Coronary artery (tissue), 2 donors: ENCODE data around the gene CD300LF.

Experiments used
- DNase-seq: peaks from one replicate; pipeline ENCODE4 v3.0.0-alpha.2; 2017; ENCODE audit warnings: low spot score
- H3K27ac ChIP-seq, 2 donors: fragments of 200-600 bp; sonication (generic); one replicate each; pipeline ENCODE4 v1.5.1; 2016 to 2019
- H3K4me3 ChIP-seq: fragments of 200-600 bp; sonication (generic); 2 replicates; pipeline ENCODE4 v1.5.1; 2016; ENCODE audit warnings: mild to moderate bottlenecking, moderate library complexity
- TF ChIP-seq, protein P1 (sequence below): fragments of 200-600 bp; sonication (generic); IDR thresholded peaks from one replicate; pipeline ENCODE4 v1.5.1; 2019; ENCODE audit warnings: antibody characterized with exemption

Gene CD300LF

DNA sequence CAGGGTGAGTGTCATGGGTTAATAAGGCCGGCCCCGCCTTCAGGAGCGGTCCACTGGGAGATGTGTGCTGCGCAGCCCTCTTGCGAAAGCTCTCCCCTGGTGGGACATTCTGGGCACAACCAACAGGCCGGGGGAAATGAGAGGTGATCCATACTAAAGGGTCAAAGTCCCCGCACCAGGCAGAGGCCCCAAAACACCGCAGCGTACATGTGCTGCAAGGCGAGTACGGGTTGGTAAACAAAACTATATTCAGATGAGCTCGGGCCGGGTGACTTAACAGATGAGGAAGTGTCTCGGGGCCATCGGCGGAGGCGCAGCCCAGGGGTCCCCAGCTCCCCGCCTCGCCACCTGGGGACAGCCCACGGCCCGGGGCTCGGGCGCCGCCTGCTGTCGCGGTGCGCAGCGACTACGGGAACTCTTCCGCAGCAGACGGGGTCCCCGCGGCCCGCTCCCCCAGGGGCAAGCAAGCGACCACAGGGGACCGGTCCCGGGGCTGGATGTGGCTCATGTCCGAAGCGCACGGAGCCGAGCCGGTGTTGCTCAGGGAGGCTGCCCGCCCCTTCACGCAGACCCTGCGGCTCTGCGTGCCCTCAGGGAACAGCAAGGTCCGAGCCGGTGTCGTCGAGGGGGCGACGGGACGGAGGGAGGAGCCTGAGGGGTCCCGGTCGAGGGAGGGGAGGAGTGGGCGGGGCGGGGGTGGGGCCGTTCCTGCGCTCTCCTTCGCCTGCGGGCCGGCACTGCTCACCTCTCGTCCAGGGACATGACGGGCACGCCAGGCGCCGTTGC, 24.0 kb upstream of the CD300LF start, which contains the start of gene RAB37:
Gene RAB37, plus strand, starts transcription at position 744 of the 786 bp plus-strand sequence. Its CDS starts 17 bp downstream, at position 761.
- TF ChIP-seq, protein P1, sequence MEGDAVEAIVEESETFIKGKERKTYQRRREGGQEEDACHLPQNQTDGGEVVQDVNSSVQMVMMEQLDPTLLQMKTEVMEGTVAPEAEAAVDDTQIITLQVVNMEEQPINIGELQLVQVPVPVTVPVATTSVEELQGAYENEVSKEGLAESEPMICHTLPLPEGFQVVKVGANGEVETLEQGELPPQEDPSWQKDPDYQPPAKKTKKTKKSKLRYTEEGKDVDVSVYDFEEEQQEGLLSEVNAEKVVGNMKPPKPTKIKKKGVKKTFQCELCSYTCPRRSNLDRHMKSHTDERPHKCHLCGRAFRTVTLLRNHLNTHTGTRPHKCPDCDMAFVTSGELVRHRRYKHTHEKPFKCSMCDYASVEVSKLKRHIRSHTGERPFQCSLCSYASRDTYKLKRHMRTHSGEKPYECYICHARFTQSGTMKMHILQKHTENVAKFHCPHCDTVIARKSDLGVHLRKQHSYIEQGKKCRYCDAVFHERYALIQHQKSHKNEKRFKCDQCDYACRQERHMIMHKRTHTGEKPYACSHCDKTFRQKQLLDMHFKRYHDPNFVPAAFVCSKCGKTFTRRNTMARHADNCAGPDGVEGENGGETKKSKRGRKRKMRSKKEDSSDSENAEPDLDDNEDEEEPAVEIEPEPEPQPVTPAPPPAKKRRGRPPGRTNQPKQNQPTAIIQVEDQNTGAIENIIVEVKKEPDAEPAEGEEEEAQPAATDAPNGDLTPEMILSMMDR = no peak
- peak within 1 kb of the TSS; percentile 64 for H3K4me3 ChIP-seq
- no peak for DNase-seq
- no peak within 1 kb of the TSS for H3K27ac ChIP-seq

DNA sequence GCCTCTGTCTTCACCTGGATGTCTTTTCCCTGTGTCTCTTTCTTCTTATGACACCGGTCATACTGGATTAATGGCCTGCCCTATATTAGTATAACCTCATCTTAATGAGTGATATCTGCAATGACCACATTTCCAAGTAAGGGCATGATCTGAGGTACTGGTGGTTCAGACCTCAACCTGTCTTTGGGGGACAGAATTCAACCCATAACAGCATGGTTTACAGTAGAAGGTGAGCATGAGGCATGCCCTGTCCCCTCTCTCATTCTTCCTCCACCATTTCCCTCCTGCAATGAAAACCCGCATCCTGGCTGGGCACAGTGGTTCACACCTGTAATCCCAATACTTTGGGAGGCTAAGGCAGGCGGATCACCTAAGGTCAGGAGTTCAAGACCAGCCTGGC, 21.5 kb upstream of the CD300LF start:
- TF ChIP-seq, protein P1 = no peak
- no peak overlapping the region for H3K27ac ChIP-seq
- H3K4me3 ChIP-seq = no peak overlapping the region
- no peak for DNase-seq

DNA sequence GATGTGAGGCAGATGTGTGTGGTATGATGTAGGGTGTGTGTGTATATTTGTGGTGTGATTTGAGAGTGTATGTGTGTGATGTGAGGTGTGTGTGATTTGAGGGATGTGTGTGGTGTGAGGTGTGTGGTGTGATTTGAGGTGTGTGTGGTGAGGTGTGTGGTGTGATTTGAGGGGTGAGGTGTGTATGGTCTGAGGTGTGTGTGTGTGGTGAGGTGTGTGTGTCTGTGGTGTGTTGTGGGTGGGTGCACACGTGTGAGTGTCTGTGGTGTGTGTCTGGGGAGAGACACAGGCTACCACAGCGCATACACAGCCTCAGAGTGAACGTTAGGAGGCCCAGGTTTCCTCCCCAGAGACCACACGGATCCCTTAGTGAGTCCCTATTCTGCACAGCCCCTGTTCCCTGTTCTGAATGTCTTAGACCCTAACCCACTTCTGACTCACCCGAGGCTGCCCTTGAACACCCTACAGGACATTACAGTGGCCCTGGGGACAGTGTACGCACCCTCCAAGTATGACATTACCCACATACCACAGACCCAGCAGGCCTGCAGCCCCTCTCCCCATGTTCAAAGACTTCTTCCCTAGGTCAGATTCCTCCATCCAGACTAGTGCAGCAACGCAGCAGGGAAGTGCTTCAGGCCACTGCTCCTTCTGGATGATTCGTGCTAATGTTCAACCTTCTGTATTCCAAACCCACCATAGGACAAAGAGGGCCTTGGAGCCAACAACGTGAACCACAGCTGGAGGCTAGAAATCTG, 20.8 kb upstream of the CD300LF start:
- DNase-seq = no peak
- Histone ChIP-seq H3K4me3 (no peak overlapping the region), H3K27ac (no peak overlapping the region)
- TF ChIP-seq, protein P1 = no peak

DNA sequence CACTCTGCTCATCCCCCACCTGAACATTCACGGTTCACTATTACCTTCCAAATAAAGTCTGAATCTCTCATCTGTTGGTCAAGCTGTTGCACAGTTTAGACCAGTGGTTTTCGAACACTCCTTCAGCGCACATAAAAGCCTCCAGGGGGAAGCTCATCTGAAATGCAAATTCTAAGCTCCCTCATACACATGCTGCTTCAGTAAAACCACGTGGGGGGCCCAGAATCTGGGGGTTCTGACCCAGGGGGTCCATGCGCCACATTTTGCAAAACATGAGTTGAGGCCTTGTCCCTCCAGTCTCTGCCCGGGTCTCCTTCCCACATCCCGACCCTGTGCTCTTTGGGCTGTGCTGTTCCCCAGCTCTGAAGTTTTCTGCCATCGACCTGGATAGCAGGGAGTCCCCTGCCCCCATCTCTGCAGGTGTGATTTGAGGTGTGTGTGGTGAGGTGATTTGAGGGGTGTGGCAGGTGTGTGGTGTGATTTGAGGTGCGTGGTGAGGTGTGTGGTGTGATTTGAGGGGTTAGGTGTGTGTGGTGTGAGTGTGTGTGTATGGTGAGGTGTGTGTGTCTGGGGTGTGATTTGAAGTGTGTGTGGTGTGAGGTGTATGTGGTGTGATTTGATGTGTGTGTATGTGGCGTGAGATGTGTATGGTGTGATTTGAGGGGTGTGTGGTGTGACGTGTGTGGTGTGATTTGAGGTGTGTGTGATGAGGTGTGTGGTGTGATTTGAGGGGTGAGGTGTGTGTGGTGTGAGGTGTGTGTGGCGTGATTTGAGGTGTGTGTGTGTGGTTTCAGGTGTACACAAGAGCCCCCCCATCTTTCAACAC, 19.5 kb upstream of the CD300LF start:
- TF ChIP-seq, protein P1 = no peak
- no peak overlapping the region for H3K27ac ChIP-seq
- no peak overlapping the region for H3K4me3 ChIP-seq
- no peak for DNase-seq

DNA sequence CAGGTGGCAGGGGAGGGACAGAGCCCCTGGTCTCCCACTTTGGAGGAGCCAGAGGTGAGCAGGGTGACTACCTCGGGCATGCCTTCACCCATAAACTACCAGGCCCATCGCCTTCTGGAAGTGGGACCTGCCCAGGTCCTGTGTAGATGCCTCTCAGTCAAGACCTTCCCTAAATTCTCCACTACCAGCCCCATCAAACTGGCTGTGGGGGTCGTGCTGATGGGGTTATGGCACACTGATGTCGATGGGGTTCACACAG, 18.6 kb upstream of the CD300LF start:
- no peak for DNase-seq
- TF ChIP-seq, protein P1 = no peak
- Histone ChIP-seq H3K27ac (no peak overlapping the region), H3K4me3 (no peak overlapping the region)

DNA sequence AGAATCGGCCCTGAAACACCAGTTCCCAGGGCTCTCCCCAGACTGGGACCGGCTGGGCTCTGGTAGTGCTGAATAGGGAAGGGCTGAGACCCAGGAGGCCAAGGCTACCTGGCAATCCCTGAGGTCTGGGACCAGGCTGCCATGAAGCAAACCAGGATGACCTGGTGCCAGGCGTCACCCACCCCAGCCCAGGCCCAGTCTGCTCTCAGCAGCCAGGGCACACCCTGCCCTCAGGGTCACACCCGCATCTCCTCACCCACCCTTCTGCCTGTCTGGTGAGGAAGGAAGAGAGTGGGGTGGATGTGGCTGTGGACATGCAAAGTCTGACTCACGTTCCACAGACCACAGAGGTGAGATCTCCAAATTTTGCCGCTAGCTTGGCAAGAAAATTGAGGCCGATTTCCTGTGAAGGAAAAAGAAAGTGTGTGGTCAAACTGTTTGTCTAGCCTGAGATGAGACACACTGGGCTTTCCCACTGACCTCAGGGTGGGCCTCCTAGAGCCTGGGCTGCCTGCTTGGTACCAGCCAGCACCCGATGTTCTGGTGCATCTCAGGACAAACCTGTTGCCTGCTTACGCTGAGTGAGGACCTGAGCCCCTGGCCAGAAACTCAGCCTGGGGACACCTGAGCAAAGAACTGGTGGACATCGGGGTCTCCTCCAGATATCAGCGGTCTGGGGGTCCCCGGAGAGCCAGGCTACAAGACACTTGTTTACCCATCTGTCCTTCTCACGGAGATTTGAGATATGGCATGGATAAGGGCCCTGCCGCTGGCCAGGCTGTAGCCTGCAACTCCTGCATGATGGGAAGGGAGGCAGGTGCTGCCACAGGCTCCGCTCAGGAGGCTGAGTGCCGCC, 18.0 kb upstream of the CD300LF start:
- no peak for DNase-seq
- Histone ChIP-seq H3K27ac (no peak overlapping the region), H3K4me3 (no peak overlapping the region)
- TF ChIP-seq, protein P1 = no peak
